Measurements from ENCODE around the gene CHPF.

DNA sequence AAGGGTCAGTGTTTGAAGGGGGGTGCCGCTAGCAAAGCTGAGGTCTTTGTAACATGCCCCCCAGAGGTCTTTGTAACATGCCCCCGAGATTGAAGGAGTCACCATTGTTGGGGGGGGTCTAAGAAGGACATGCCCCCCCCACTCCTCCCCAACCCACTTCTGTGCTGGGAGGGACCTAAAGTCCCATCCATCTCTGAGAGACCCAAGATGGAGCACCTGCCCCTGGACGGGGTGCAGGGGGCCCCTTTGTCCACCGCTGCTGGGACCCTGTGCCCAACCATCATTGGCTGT lies 35.2 kb downstream of the CHPF start:
- TF ChIP-seq CTCF (IDR thresholded peaks at IDR 0.05; ENCODE audit: low read depth, low read length, missing input control) = no peak
- no peak for TF ChIP-seq RAD21 (IDR thresholded peaks at IDR 0.05)
- no peak for TF ChIP-seq MAX (IDR thresholded peaks at IDR 0.05)
- no peak for TF ChIP-seq RXRA (IDR thresholded peaks at IDR 0.05)
- no peak for TF ChIP-seq TAF1 (conservative IDR thresholded peaks at IDR 0.05)
- no peak for TF ChIP-seq FOXA1 (IDR thresholded peaks at IDR 0.05)
- no peak for TF ChIP-seq FOXA2 (IDR thresholded peaks at IDR 0.05)
- no peak for TF ChIP-seq GABPA (IDR thresholded peaks at IDR 0.05 in 1 of 2, conservative IDR thresholded peaks at IDR 0.05 in 1 of 2)

Data from liver (tissue), 3 donors.